ENCODE results near the gene FLII. TPM values are rescaled to one million over a fixed set of nuclear protein-coding genes. Genes with fewer than 3 reads are reported as not detected.
A peak's percentile ranks its signal among the peaks of the same experiment; 100 is the strongest.

FLII gene
- total and polyA plus RNA-seq, 2 donors (not counting 1 experiment from before 2014, with no cell fraction given), result 199 to 395 TPM

- H3K4me1 ChIP-seq (ENCODE audit: control insufficient read depth, extremely low read depth, insufficient read depth, low read length), result peaks cover 13% of the 10 kb centered on the region
- peaks cover 2% of the 10 kb centered on the region for H3K36me3 ChIP-seq (ENCODE audit: control insufficient read depth, insufficient read depth, low read length)
- peak in 1 of 2 donors; percentile 11 for DNase-seq (ENCODE audit: low read depth in 2 of 2)
- H3K4me3 ChIP-seq (replicated peaks in 1 of 4; ENCODE audit: control extremely low read depth in 1 of 4, insufficient read depth in 1 of 4, low read depth in 3 of 4, low read length in 4 of 4), result peak overlapping the region; percentile 65 to 83 (median 74)
- no peak overlapping the region for H3K27ac ChIP-seq (ENCODE audit: insufficient read depth, low read length)
- no peak overlapping the region for H3K9ac ChIP-seq (ENCODE audit: insufficient read depth, low read length)
- no peaks in the 10 kb centered on the region for H4K20me1 ChIP-seq (ENCODE audit: control insufficient read depth, extremely low read depth, insufficient read depth, low read length)
- no peaks in the 10 kb centered on the region for H3K27me3 ChIP-seq (ENCODE audit: control insufficient read depth, insufficient read depth, low read length)
- H3K79me2 ChIP-seq (ENCODE audit: control insufficient read depth, insufficient read depth, low read length), result peaks cover 11% of the 10 kb centered on the region
- H2AFZ ChIP-seq (ENCODE audit: low read length), result no peak overlapping the region
- TF ChIP-seq EZH2 (IDR thresholded peaks at IDR 0.05; ENCODE audit: low read length, missing control alignments) (no peak), CTCF (conservative IDR thresholded peaks at IDR 0.05 in 1 of 2, IDR thresholded peaks at IDR 0.05 in 1 of 2; ENCODE audit: low read depth in 1 of 2, low read length in 2 of 2) (no peak)
- H3K9me3 ChIP-seq (ENCODE audit: control insufficient read depth, insufficient read depth, low read depth, low read length), result no peaks in the 10 kb centered on the region
- H3K4me2 ChIP-seq (ENCODE audit: extremely low read depth, insufficient read depth, low read length), result peak overlapping the region; percentile 77
Observed at GRCh38 chr17:18226284-18226945, 32.1 kb downstream of the FLII start.

- peak in 1 of 2 donors; percentile 10 for DNase-seq (ENCODE audit: low read depth in 2 of 2)
- Histone ChIP-seq H3K36me3 (ENCODE audit: control insufficient read depth, insufficient read depth, low read length) (peaks cover 2% of the 10 kb centered on the region), H3K9ac (ENCODE audit: insufficient read depth, low read length) (peak overlapping the region; percentile 51), H2AFZ (ENCODE audit: low read length) (peak overlapping the region; percentile 52), H3K27me3 (ENCODE audit: control insufficient read depth, insufficient read depth, low read length) (no peaks in the 10 kb centered on the region), H3K4me2 (ENCODE audit: extremely low read depth, insufficient read depth, low read length) (peak overlapping the region; percentile 77), H3K4me1 (ENCODE audit: control insufficient read depth, extremely low read depth, insufficient read depth, low read length) (peaks cover 19% of the 10 kb centered on the region), H3K9me3 (ENCODE audit: control insufficient read depth, insufficient read depth, low read depth, low read length) (no peaks in the 10 kb centered on the region), H3K79me2 (ENCODE audit: control insufficient read depth, insufficient read depth, low read length) (peaks cover 11% of the 10 kb centered on the region), H3K27ac (ENCODE audit: insufficient read depth, low read length) (peak overlapping the region; percentile 66), H3K4me3 (replicated peaks in 1 of 4; ENCODE audit: control extremely low read depth in 1 of 4, insufficient read depth in 1 of 4, low read depth in 3 of 4, low read length in 4 of 4) (peak overlapping the region; percentile 65 to 83 (median 74)), H4K20me1 (ENCODE audit: control insufficient read depth, extremely low read depth, insufficient read depth, low read length) (no peaks in the 10 kb centered on the region)
- TF ChIP-seq CTCF (conservative IDR thresholded peaks at IDR 0.05 in 1 of 2, IDR thresholded peaks at IDR 0.05 in 1 of 2; ENCODE audit: low read depth in 1 of 2, low read length in 2 of 2), result no peak
- no peak for TF ChIP-seq EZH2 (IDR thresholded peaks at IDR 0.05; ENCODE audit: low read length, missing control alignments)
Observed at GRCh38 chr17:18225642-18226283, 32.8 kb downstream of the FLII start.

- H3K9ac ChIP-seq (ENCODE audit: insufficient read depth, low read length), result peak within 1 kb of the TSS; percentile 51
- H3K4me1 ChIP-seq (ENCODE audit: control insufficient read depth, extremely low read depth, insufficient read depth, low read length), result peaks cover 19% of the 10 kb centered on the region
- peak within 1 kb of the TSS; percentile 97 for H2AFZ ChIP-seq (ENCODE audit: low read length)
- H3K27ac ChIP-seq (ENCODE audit: insufficient read depth, low read length), result peak within 1 kb of the TSS; percentile 66
- peak within 1 kb of the TSS; percentile 65 to 83 (median 74) for H3K4me3 ChIP-seq (replicated peaks in 1 of 4; ENCODE audit: control extremely low read depth in 1 of 4, insufficient read depth in 1 of 4, low read depth in 3 of 4, low read length in 4 of 4)
- DNase-seq (ENCODE audit: low read depth in 2 of 2), result peak; percentile 91 to 93
- no peaks in the 10 kb centered on the region for H4K20me1 ChIP-seq (ENCODE audit: control insufficient read depth, extremely low read depth, insufficient read depth, low read length)
- no peaks in the 10 kb centered on the region for H3K9me3 ChIP-seq (ENCODE audit: control insufficient read depth, insufficient read depth, low read depth, low read length)
- peaks cover 11% of the 10 kb centered on the region for H3K79me2 ChIP-seq (ENCODE audit: control insufficient read depth, insufficient read depth, low read length)
- H3K36me3 ChIP-seq (ENCODE audit: control insufficient read depth, insufficient read depth, low read length), result peaks cover 2% of the 10 kb centered on the region
- H3K27me3 ChIP-seq (ENCODE audit: control insufficient read depth, insufficient read depth, low read length), result no peaks in the 10 kb centered on the region
- TF ChIP-seq EZH2 (IDR thresholded peaks at IDR 0.05; ENCODE audit: low read length, missing control alignments) (no peak), CTCF (conservative IDR thresholded peaks at IDR 0.05 in 1 of 2, IDR thresholded peaks at IDR 0.05 in 1 of 2; ENCODE audit: low read depth in 1 of 2, low read length in 2 of 2) (no peak)
- peak within 1 kb of the TSS; percentile 77 for H3K4me2 ChIP-seq (ENCODE audit: extremely low read depth, insufficient read depth, low read length)
Observed at GRCh38 chr17:18225121-18225641, 33.4 kb downstream of the FLII start, which contains the start of gene LLGL1. Gene LLGL1 (plus strand): TSS chr17:18225635. CDS start chr17:18225683, 48 bp downstream.

All from fibroblast of lung (primary cell).